ENCODE results near the gene RBM20. TPM values are rescaled to one million over a fixed set of nuclear protein-coding genes. Genes with fewer than 3 reads are reported as not detected.
"Not testable (repeated sequence)": the region's sequence is repeated elsewhere in the genome, so short reads cannot be mapped to it uniquely, and the experiment has no call there.

RBM20 gene
- total RNA-seq, 2 experiments from 2014 or later = not detected

DNA sequence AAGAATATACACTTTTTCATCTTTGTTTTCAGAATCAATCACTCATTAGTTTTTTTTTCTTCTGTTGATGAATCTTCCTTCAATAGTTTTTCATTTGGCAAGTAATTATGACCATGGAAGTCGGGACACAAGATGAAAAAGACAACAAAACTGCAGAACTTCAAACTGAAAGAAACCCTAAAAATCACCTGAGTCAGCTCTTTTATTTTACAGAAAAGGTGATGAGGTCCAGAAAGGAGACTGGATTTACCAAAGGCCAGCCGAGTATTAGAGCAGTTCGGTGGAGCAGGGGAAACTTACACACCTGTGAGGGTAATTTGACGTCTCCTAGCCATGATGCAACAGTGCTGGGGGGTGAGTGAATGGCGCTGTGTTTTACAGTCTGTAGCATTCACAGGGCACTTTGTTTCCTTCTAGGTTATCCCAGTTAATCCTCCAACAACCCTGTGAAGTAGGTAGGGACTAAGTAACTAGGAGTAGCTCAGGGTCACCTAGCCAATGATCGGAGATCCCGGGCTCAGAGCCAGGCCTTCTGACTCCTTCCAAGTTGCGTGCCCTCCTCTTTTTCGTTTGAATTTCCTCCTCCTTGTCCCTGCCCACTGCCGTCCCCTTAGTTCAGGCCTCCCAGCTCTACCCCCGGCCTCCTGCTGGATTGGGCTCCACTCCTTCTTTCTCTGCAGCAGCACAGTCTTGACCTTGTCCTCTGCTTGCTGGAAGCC lies 14.0 kb downstream of the RBM20 start:
- DNase-seq = no peak
- Mint-ChIP-seq H3K27ac (no peak overlapping the region), H3K36me3 (ENCODE audit: low read depth) (no peaks in the 10 kb centered on the region), H3K27me3 (peaks cover 14% of the 10 kb centered on the region), H3K4me3 (no peak overlapping the region), H3K4me1 (peaks cover 12% of the 10 kb centered on the region), H3K9me3 (no peaks in the 10 kb centered on the region)
- ChIA-PET POLR2A (no interaction called here), CTCF (interaction anchor here (1.4 to 2.9 kb wide), 2 partner anchors 14 to 15 kb away, joined by 4 to 22 read pairs; no protein-coding TSS in a partner anchor)

DNA sequence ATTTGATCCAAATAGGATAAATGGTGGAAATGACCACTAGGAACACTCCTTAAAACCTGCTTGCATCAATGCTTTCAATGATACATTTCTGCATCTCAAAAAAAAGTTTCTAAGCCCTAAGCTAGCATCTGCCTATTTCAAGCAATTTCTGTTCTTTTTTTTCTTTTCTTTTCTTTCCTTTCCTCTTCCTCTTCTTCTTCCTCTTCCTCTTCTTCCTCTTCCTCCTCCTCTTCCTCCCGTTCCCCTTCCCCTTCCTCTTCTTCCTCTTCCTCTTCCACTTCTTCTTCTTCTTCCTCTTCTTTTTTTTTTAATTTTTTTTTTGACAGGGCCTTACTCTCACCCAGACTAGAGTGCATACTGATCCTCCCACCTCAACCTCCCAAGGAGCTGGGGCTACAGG lies 15.4 kb downstream of the RBM20 start:
- Mint-ChIP-seq H3K27ac (no peak overlapping the region), H3K4me1 (peaks cover 12% of the 10 kb centered on the region), H3K4me3 (no peak overlapping the region), H3K9me3 (no peaks in the 10 kb centered on the region), H3K36me3 (ENCODE audit: low read depth) (no peaks in the 10 kb centered on the region), H3K27me3 (peaks cover 6% of the 10 kb centered on the region)
- POLR2A ChIA-PET = no interaction called here
- no peak for DNase-seq
- CTCF ChIA-PET = interaction anchor here (1.4 to 2.9 kb wide), 3 partner anchors 13 to 44 kb away, joined by 3 to 22 read pairs (median 5); no protein-coding TSS in a partner anchor

DNA sequence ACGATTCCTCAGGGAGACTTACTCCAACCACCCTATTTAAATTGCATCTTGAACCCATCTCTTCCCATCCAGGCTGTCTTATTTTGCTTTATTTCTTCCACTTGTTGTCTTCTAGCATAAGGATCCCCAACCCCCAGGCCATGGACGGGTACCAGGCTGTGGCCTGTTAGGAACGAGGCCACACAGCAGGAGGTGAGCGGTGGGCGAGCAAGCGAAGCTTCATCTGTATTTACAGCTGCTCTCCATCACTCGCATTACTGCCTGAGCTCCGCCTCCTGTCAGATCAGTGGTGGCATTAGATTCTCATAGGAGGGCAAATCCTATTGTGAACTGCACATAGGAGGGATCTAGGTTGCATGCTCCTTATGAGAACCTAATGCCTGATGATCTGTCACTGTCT lies 16.2 kb downstream of the RBM20 start:
- not testable (repeated sequence) for H3K9me3 Mint-ChIP-seq; H3K36me3 Mint-ChIP-seq (ENCODE audit: low read depth)

DNA sequence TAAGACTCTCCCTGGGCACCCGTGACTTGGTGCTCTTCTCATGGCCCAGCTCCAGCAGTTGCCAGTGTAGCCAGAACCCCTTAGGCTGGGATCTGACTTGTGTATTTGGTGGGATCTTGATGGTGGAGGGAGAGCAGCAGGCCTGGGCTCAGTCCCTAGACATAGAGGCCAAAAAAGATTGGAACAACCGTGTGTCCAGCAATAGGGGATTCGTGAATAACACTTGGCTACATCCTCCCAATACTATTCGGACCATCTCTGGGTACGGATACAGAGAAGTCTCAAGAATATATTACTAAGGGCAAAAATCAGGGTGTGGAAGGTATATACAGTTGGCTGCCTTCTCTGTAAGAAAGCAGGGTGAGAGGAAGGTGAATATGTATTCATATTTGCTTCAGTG lies 17.2 kb downstream of the RBM20 start:
- ChIA-PET CTCF (interaction anchor here (0.7 to 2.5 kb wide), 2 partner anchors 11 to 20 kb away, joined by 3 to 12 read pairs; no protein-coding TSS in a partner anchor), POLR2A (no interaction called here)
- peaks cover 3% of the 10 kb centered on the region for H3K27me3 Mint-ChIP-seq
- H3K4me1 Mint-ChIP-seq = peaks cover 12% of the 10 kb centered on the region
- no peak for DNase-seq
- no peaks in the 10 kb centered on the region for H3K9me3 Mint-ChIP-seq
- H3K27ac Mint-ChIP-seq = no peak overlapping the region
- no peaks in the 10 kb centered on the region for H3K36me3 Mint-ChIP-seq (ENCODE audit: low read depth)
- no peak overlapping the region for H3K4me3 Mint-ChIP-seq

More for the DNA sequence above, 16.2 kb downstream of the RBM20 start:
- POLR2A ChIA-PET, DNase-seq, H3K27me3 Mint-ChIP-seq, H3K4me3 Mint-ChIP-seq, H3K27ac Mint-ChIP-seq: not testable (repeated sequence)
- H3K4me1 Mint-ChIP-seq = peaks cover 12% of the 10 kb centered on the region
- CTCF ChIA-PET = interaction anchor here (2.9 kb wide), 1 partner anchor 13 kb away, joined by 22 read pairs; no protein-coding TSS in a partner anchor

DNA sequence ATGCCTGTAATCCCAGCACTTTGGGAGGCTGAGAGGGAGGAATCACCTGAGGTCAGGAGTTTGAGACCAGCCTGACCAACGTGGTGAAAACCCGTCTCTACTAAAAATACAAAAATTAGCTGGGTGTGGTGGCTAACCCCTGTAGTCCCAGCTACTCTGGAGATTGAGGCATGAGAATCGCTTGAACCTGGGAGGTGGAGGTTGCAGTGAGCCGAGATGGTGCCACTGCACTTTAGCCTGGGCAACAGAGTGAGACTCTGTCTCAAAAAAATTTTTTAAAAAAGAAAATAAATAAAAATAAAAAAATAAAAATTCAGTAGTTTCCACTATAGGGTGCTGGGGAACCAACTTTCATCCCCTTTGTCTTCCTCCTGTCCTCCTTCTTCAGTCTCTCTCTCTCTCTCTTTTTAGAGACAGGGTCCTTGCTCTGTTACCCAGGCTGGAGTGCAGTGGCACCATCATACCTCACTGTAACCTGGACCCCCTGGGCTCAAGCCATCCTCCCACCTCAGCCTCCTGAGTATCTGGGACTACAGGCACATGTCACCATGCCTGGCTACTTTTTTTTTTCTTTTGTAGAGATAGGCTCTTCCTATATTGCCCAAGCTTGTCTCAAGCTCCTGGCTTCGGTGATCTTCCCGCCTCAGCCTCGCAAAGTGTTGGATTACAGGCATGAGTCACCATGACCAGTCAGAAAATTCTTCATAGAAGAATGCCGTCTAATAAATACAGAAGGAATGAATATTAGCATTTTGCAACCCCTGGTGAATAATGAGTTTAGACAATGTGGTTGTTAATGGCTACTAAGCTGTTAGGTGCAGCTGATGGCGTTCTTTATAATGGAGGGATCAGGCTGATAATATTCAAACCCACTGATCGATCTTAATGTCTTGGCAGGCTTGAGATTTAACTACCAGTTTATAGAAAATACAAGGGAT lies 20.6 kb downstream of the RBM20 start:
- CTCF ChIA-PET = interaction anchor here (1.0 to 1.8 kb wide), 2 partner anchors 9 to 11 kb away, joined by 3 read pairs; no protein-coding TSS in a partner anchor
- no peak overlapping the region for H3K4me3 Mint-ChIP-seq
- peaks cover 12% of the 10 kb centered on the region for H3K4me1 Mint-ChIP-seq
- POLR2A ChIA-PET = interaction anchor here (0.8 kb wide), 1 partner anchor 83 kb away, joined by 3 read pairs; no protein-coding TSS in a partner anchor
- no peaks in the 10 kb centered on the region for H3K9me3 Mint-ChIP-seq
- DNase-seq = no peak
- H3K36me3 Mint-ChIP-seq (ENCODE audit: low read depth) = no peaks in the 10 kb centered on the region
- H3K27me3 Mint-ChIP-seq = peaks cover 11% of the 10 kb centered on the region
- no peak overlapping the region for H3K27ac Mint-ChIP-seq

DNA sequence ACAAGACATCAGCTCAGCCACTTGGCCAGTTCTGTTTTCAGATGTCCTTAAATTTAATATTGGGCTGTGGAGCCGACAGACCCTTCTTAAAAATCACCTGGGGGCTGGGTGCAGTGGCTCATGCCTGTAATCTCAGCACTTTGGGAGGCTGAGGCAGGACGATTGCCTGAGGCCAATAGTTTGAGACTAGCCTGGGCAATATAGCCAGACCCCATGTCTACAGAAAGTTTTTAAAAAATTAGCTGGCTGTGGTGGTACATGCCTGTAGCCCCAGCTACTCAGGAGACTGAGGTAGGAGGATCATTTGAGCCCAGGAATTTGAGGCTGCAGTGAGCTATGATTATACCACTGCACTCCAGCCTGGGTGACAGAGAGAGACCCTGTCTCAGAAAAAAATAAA lies 22.1 kb downstream of the RBM20 start:
- not testable (repeated sequence) for DNase-seq; H3K27ac Mint-ChIP-seq; H3K4me3 Mint-ChIP-seq; H3K36me3 Mint-ChIP-seq (ENCODE audit: low read depth); H3K9me3 Mint-ChIP-seq; H3K4me1 Mint-ChIP-seq
- CTCF ChIA-PET = interaction anchor here (1.4 to 1.8 kb wide), 2 partner anchors 9 to 56 kb away, joined by 3 to 4 read pairs; no protein-coding TSS in a partner anchor
- H3K27me3 Mint-ChIP-seq = peaks cover 16% of the 10 kb centered on the region
- POLR2A ChIA-PET = interaction anchor here (0.6 kb wide), 1 partner anchor 223 kb away, joined by 3 read pairs; no protein-coding TSS in a partner anchor

DNA sequence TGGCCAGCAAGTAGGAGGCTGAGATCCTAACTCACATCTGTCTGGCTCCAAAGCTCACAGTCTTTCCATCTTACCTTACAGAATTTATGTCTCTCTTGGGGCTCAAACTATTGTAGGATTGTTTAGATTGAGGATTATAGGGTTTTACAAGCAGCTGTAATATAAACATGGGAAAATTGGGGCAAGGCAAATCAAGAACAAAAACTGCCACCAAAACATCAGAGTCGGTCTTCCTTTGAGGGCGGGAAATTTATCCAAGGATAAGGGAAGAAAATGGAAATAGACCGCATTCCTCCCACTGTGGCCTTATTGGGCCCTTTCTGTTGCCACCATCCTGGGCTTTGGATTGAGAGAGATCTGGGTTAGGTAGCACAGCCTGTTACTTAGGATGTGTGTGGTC lies 22.5 kb downstream of the RBM20 start:
- no peaks in the 10 kb centered on the region for H3K9me3 Mint-ChIP-seq
- H3K27me3 Mint-ChIP-seq = peaks cover 16% of the 10 kb centered on the region
- no peaks in the 10 kb centered on the region for H3K36me3 Mint-ChIP-seq (ENCODE audit: low read depth)
- no peak overlapping the region for H3K27ac Mint-ChIP-seq
- H3K4me1 Mint-ChIP-seq = peaks cover 6% of the 10 kb centered on the region
- DNase-seq = no peak
- ChIA-PET POLR2A (interaction anchor here (0.6 kb wide), 1 partner anchor 222 kb away, joined by 3 read pairs; no protein-coding TSS in a partner anchor), CTCF (interaction anchor here (1.4 to 1.8 kb wide), 2 partner anchors 9 to 56 kb away, joined by 3 to 4 read pairs; no protein-coding TSS in a partner anchor)
- H3K4me3 Mint-ChIP-seq = no peak overlapping the region

DNA sequence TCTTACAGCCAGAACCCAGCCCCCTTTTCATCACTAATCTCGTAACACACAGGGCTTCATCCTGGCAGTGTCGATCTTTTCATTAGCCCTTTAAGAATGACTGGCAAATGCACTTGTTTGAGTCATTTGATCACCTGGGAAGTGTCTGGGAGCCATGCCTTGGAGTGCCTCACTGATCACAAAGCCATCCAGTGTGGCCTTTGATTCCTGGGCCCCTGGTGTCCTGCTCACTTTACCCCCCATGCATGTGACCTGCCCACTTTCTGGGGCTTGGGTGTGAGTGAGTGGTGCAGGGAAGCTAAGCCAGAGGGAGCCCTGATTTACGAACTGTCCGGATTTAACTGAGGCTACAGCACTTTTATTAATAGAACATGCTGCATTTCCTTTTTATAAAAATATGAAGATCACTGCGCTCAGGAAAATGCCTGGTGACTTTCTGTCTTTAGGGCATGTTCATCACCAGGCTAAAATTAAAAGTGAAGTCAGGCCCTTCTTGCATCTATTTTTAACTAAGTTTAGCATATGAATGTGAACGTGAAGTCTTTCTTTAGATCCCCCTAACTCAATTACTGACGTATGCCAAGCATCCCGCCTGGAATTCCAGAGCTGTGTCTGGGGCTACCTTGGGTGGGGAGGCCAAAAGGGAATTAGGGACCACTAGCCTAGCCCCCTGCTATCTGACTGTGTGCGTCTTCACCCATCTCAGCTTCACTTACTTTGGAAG lies 23.6 kb downstream of the RBM20 start:
- DNase-seq = no peak
- POLR2A ChIA-PET = no interaction called here
- no peaks in the 10 kb centered on the region for H3K36me3 Mint-ChIP-seq (ENCODE audit: low read depth)
- peaks cover 5% of the 10 kb centered on the region for H3K4me1 Mint-ChIP-seq
- no peak overlapping the region for H3K27ac Mint-ChIP-seq
- peaks cover 19% of the 10 kb centered on the region for H3K27me3 Mint-ChIP-seq
- CTCF ChIA-PET = interaction anchor here (0.6 kb wide), 1 partner anchor 420 kb away, joined by 3 read pairs; no protein-coding TSS in a partner anchor
- no peaks in the 10 kb centered on the region for H3K9me3 Mint-ChIP-seq
- H3K4me3 Mint-ChIP-seq = no peak overlapping the region

DNA sequence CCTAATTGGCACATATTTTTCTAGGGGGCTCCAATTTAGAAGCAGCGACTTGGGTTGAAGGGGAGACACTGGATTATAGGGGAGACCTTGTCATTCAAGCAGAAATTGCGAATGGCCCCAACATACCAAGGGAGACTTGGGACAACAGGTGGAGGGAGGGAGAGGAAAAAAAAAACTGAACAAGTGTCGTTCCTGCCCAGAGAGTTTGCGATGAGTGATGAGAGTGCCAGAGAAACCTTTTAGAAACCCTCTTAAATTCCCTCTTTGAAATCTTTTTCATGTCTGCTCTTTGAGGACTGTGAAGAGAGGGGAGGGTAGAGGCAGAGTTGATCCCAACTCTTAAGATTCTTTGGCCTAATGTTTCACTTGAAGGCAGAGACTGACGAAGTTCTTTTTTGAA lies 24.3 kb downstream of the RBM20 start:
- Mint-ChIP-seq H3K36me3 (ENCODE audit: low read depth) (no peaks in the 10 kb centered on the region), H3K4me3 (no peak overlapping the region), H3K27ac (no peak overlapping the region), H3K9me3 (no peaks in the 10 kb centered on the region), H3K27me3 (peaks cover 20% of the 10 kb centered on the region), H3K4me1 (peaks cover 5% of the 10 kb centered on the region)
- POLR2A ChIA-PET = no interaction called here
- no peak for DNase-seq
- CTCF ChIA-PET = no interaction called here

DNA sequence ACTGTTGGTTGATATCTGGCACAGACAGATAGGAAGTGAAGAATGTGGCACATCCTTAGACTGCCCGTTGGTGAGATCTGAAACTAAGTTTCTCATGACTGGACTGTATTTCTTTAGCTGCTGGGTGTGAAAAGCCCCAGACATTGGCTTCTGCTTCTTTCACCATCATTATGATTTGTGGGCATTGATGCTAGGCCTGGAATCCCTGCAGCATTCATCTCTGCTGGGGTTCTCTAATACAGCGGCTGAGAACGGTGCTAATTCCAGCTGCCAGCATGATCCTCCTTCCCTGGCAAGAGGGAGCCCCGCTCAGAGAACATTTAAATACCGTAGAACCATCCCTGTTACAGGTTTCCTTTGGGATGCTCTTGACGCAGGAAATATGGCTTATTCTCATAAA lies 26.2 kb downstream of the RBM20 start:
- H3K9me3 Mint-ChIP-seq = no peaks in the 10 kb centered on the region
- no peak overlapping the region for H3K4me3 Mint-ChIP-seq
- ChIA-PET POLR2A (no interaction called here), CTCF (no interaction called here)
- H3K27ac Mint-ChIP-seq = no peak overlapping the region
- no peaks in the 10 kb centered on the region for H3K36me3 Mint-ChIP-seq (ENCODE audit: low read depth)
- peaks cover 32% of the 10 kb centered on the region for H3K27me3 Mint-ChIP-seq
- no peak for DNase-seq
- H3K4me1 Mint-ChIP-seq = peaks cover 5% of the 10 kb centered on the region

DNA sequence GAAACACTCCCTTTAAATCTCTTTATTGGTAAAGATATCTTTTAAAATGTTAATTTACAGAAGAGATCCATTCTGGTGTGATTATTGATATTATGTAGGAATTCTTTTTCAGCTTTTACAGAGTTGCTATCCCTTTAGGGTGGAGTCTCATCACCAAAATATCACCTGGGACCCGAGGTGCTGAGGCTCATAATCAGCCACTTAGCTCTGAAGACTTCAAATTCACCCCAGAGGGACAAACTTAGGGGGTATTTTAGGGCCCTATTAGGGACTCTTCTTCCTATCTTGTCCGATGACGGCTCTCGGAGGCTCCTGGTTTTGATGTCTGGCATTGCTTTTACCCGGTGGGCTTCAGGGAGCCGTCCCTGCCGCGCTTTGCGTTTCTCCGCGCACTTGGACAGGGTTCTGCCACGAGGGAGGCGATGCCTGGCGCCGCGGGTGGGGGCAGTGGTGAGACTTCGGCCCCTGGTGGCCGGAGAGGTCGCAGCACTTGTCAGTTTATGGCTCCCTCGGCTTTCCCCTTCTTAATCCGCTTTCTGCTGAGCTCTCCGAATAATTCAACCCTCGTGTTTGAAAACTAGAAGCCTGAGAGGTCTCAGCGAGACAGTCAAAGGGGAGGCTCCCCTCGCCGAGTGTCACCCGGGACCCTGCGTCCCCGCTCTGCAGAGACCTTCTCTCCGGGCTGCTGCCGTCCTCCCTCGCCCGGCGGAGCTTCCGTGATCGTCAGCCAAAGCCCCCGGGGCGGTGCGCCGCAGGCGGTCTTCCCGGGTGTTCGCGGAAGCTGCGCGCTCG lies 27.8 kb downstream of the RBM20 start:
- Mint-ChIP-seq H3K9me3 (no peaks in the 10 kb centered on the region), H3K27me3 (peaks cover 27% of the 10 kb centered on the region), H3K27ac (peak overlapping the region; percentile 43), H3K36me3 (ENCODE audit: low read depth) (no peaks in the 10 kb centered on the region), H3K4me3 (peak overlapping the region; percentile 80), H3K4me1 (peaks cover 5% of the 10 kb centered on the region)
- ChIA-PET CTCF (interaction anchor here (0.6 to 3.9 kb wide), 39 partner anchors 9 to 1465 kb away, joined by 3 to 22 read pairs (median 4); partner anchors contain the start of genes ADRA2A and RBM20), POLR2A (no interaction called here)
- DNase-seq = peak; percentile 67

DNA sequence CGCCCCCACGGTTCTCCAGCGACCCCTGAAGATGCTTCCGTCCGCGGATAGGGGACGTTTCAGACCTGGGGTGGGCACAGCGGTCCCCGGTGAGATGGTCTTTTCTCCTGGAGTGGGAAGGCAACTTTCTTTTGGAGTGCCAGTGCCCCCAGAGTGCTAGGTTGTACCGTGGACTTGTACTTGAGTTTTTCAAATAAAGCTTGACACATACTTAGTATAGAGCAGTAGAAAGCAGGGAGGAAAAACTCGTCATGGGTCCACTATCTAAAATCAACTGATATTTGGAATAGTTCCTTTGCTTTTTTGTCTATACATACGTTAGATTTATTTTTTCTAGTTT lies 28.4 kb downstream of the RBM20 start:
- ChIA-PET POLR2A (no interaction called here), CTCF (interaction anchor here (0.7 to 3.9 kb wide), 34 partner anchors 9 to 1464 kb away, joined by 3 to 22 read pairs (median 4); partner anchors contain the start of genes ADRA2A and RBM20)
- peaks cover 5% of the 10 kb centered on the region for H3K4me1 Mint-ChIP-seq
- H3K4me3 Mint-ChIP-seq = peak overlapping the region; percentile 80
- H3K36me3 Mint-ChIP-seq (ENCODE audit: low read depth) = no peaks in the 10 kb centered on the region
- no peaks in the 10 kb centered on the region for H3K9me3 Mint-ChIP-seq
- peak overlapping the region; percentile 72 for H3K27ac Mint-ChIP-seq
- peaks cover 27% of the 10 kb centered on the region for H3K27me3 Mint-ChIP-seq
- DNase-seq = no peak
